Mesenchymal stem cell (in vitro differentiated cells and primary cell): Measurements from ENCODE around the gene SPOPL.
"Not testable (repeated sequence)": the region's sequence is repeated elsewhere in the genome, so short reads cannot be mapped to it uniquely, and the experiment has no call there.

ENCODE experiments used
- DNase-seq: peaks from one replicate; pipeline ENCODE4 v3.0.0-alpha.2; 2013
- H2AFZ ChIP-seq: one replicate; pipeline ENCODE4 v1.6.1; 2013; ENCODE audit warnings: low read depth, mild to moderate bottlenecking, control low read depth, inconsistent platforms, low read length, moderate library complexity
- H2AK5ac ChIP-seq: 2 replicates; pipeline ENCODE4 v1.6.1; 2013; ENCODE audit warnings: low read length, moderate library complexity, mild to moderate bottlenecking, inconsistent platforms; ENCODE audit not compliant: severe bottlenecking
- H2BK120ac ChIP-seq: one replicate; pipeline ENCODE4 v1.6.1; 2013; ENCODE audit warnings: low read depth, mild to moderate bottlenecking, inconsistent platforms, low read length, moderate library complexity
- H2BK12ac ChIP-seq, 2 experiments: one replicate each; pipeline ENCODE4 v1.6.1; 2013; ENCODE audit warnings: inconsistent platforms in 2 of 2, low read length in 2 of 2, mild to moderate bottlenecking in 2 of 2, moderate library complexity in 2 of 2, control low read depth in 1 of 2
- H2BK15ac ChIP-seq: one replicate; pipeline ENCODE4 v1.6.1; 2013; ENCODE audit warnings: mild to moderate bottlenecking, low read depth, inconsistent platforms; ENCODE audit not compliant: poor library complexity, severe bottlenecking
- H2BK5ac ChIP-seq: 2 replicates; pipeline ENCODE4 v1.6.1; 2013; ENCODE audit warnings: low read depth, mild to moderate bottlenecking, low read length, control low read depth, inconsistent platforms; ENCODE audit not compliant: poor library complexity, severe bottlenecking
- H3K14ac ChIP-seq, 2 experiments: one replicate each; pipeline ENCODE4 v1.6.1; 2013; ENCODE audit warnings: inconsistent platforms in 2 of 2, low read length in 2 of 2, control low read depth in 1 of 2, mild to moderate bottlenecking in 1 of 2, moderate library complexity in 1 of 2
- H3K18ac ChIP-seq, 2 experiments: one replicate each; pipeline ENCODE4 v1.6.1; 2013; ENCODE audit warnings: inconsistent platforms in 2 of 2, low read length in 2 of 2, control low read depth in 1 of 2, low read depth in 1 of 2, mild to moderate bottlenecking in 1 of 2
- H3K23ac ChIP-seq, 2 experiments: one replicate each; pipeline ENCODE4 v1.6.1; 2013; ENCODE audit warnings: inconsistent platforms in 2 of 2, low read length in 2 of 2, mild to moderate bottlenecking in 2 of 2, moderate library complexity in 2 of 2, control low read depth in 1 of 2
- H3K27ac ChIP-seq: 2 replicates; pipeline ENCODE4 v1.5.1; 2013; ENCODE audit warnings: mild to moderate bottlenecking, moderate library complexity, low read length, control low read depth, inconsistent platforms; ENCODE audit not compliant: poor library complexity, severe bottlenecking
- H3K27me3 ChIP-seq, 2 experiments: 2 replicates each; pipeline versions ENCODE4 v1.6.1 to v1.7.0; 2013; ENCODE audit warnings: low read length in 2 of 2, mild to moderate bottlenecking in 2 of 2, moderate library complexity in 2 of 2, control low read depth in 1 of 2, inconsistent platforms in 1 of 2; ENCODE audit not compliant: control insufficient read depth in 1 of 2, insufficient read depth in 1 of 2
- H3K36me3 ChIP-seq, 2 experiments: 2 replicates each; pipeline versions ENCODE4 v1.6.1 to v1.7.0; 2013; ENCODE audit warnings: low read length in 2 of 2, control low read depth in 1 of 2, inconsistent platforms in 1 of 2, low read depth in 1 of 2, mild to moderate bottlenecking in 1 of 2; ENCODE audit not compliant: insufficient read depth in 2 of 2, control insufficient read depth in 1 of 2
- H3K4ac ChIP-seq, 2 experiments: one replicate each; pipeline ENCODE4 v1.6.1; 2013; ENCODE audit warnings: inconsistent platforms in 2 of 2, low read length in 2 of 2, mild to moderate bottlenecking in 2 of 2, moderate library complexity in 2 of 2, control low read depth in 1 of 2, low read depth in 1 of 2
- H3K4me1 ChIP-seq: 2 replicates; pipeline ENCODE4 v1.6.1; 2013; ENCODE audit warnings: low read depth, low read length, control low read depth; ENCODE audit not compliant: control insufficient read depth, insufficient read depth
- H3K4me2 ChIP-seq: 2 replicates; pipeline ENCODE4 v1.6.1; 2013; ENCODE audit warnings: low read length, mild to moderate bottlenecking, inconsistent platforms; ENCODE audit not compliant: poor library complexity, severe bottlenecking
- H3K4me3 ChIP-seq, 2 experiments: 2 replicates each; pipeline versions ENCODE4 v1.5.1 to v1.7.0; 2013; ENCODE audit warnings: low read length in 2 of 2, mild to moderate bottlenecking in 2 of 2, control low read depth in 1 of 2, low read depth in 1 of 2; ENCODE audit not compliant: insufficient read depth in 1 of 2
- H3K79me1 ChIP-seq: replicated peaks from 2 replicates; pipeline ENCODE4 v1.6.1; 2013; ENCODE audit warnings: mild to moderate bottlenecking, control low read depth, low read length, inconsistent platforms; ENCODE audit not compliant: poor library complexity, severe bottlenecking
- H3K9ac ChIP-seq: 2 replicates; pipeline ENCODE4 v1.7.0; 2013; ENCODE audit warnings: mild to moderate bottlenecking, low read length, moderate library complexity
- H3K9me3 ChIP-seq: 2 replicates; pipeline ENCODE4 v1.7.0; 2013; ENCODE audit warnings: mild to moderate bottlenecking, low read length; ENCODE audit not compliant: control insufficient read depth
- H4K8ac ChIP-seq: one replicate; pipeline ENCODE4 v1.6.1; 2013; ENCODE audit warnings: inconsistent platforms, mild to moderate bottlenecking, low read length, moderate library complexity
- H4K91ac ChIP-seq: one replicate; pipeline ENCODE4 v1.6.1; 2013; ENCODE audit warnings: mild to moderate bottlenecking, low read length, inconsistent platforms
- whole genome bisulfite sequencing: methylation state at CpG from one replicate; pipeline ENCODE4 v1.1.7; 2013; ENCODE audit warnings: mixed read lengths; 5-methylcytosine and 5-hydroxymethylcytosine counted together

The SPOPL gene

GRCh38 chr2:138522556-138522955 lies 21.0 kb downstream of the SPOPL start:
- Histone ChIP-seq H3K4me1 (no peaks in the 10 kb centered on the region), H2BK12ac (no peak overlapping the region), H2AFZ (no peak overlapping the region), H3K9me3 (no peaks in the 10 kb centered on the region), H3K79me1 (peaks cover 27% of the 10 kb centered on the region), H3K27me3 (no peaks in the 10 kb centered on the region), H3K4ac (no peak overlapping the region), H3K36me3 (peaks cover 3 to 4% of the 10 kb centered on the region in 2 experiments), H2AK5ac (no peak overlapping the region), H3K4me2 (no peak overlapping the region), H2BK15ac (no peak overlapping the region), H2BK5ac (no peak overlapping the region), H3K23ac (no peak overlapping the region), H4K8ac (no peak overlapping the region), H2BK120ac (no peak overlapping the region), H3K14ac (no peak overlapping the region), H3K27ac (no peak overlapping the region), H3K4me3 (no peak overlapping the region), H3K9ac (no peak overlapping the region), H4K91ac (no peak overlapping the region), H3K18ac (no peak overlapping the region)
- WGBS = 60% methylated on average over 1 of the region's 3 CpGs
- DNase-seq = no peak

- H2BK120ac ChIP-seq, H3K18ac ChIP-seq, H2BK5ac ChIP-seq, H3K4me3 ChIP-seq, H4K91ac ChIP-seq, H3K4me2 ChIP-seq, H3K27ac ChIP-seq, H3K4me1 ChIP-seq, H4K8ac ChIP-seq, H3K27me3 ChIP-seq, DNase-seq, H3K36me3 ChIP-seq, H2BK12ac ChIP-seq, H2BK15ac ChIP-seq, H3K14ac ChIP-seq, H3K9me3 ChIP-seq, H3K9ac ChIP-seq, H2AK5ac ChIP-seq, H3K4ac ChIP-seq, H3K23ac ChIP-seq, H2AFZ ChIP-seq: not testable (repeated sequence)
- 97% methylated on average over 6 of the region's 7 CpGs for WGBS
- peaks cover 32% of the 10 kb centered on the region for H3K79me1 ChIP-seq
These were observed 21.6 kb downstream of the SPOPL start for GRCh38 chr2:138523018-138523672.

DNA sequence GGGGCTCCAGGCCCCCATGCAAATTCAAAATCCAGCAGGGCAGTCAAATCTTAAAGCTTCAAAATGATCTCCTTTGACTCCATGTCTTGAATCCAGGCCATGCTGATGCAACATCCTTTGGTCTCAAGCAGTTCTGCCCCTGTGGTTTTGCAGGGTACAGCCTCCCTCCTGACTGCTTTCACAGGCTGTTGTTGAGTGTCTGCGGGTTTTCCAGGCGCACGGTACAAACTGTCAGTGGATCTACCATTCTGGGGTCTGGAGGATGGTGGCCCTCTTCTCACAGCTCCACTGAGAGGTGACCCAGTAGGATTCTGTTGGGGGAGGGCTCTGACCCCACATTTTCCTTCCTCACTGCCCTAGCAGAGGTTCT lies 22.1 kb downstream of the SPOPL start:
- not testable (repeated sequence) for H3K27me3 ChIP-seq, H3K14ac ChIP-seq, H3K4ac ChIP-seq, H3K4me3 ChIP-seq, DNase-seq, H4K91ac ChIP-seq, H2BK5ac ChIP-seq, H2AFZ ChIP-seq, H3K4me2 ChIP-seq, H3K18ac ChIP-seq, H3K23ac ChIP-seq, H3K9me3 ChIP-seq, H2AK5ac ChIP-seq, H3K27ac ChIP-seq, H4K8ac ChIP-seq, H2BK12ac ChIP-seq, H2BK15ac ChIP-seq, H2BK120ac ChIP-seq, H3K9ac ChIP-seq, H3K4me1 ChIP-seq, H3K36me3 ChIP-seq
- H3K79me1 ChIP-seq = peaks cover 32% of the 10 kb centered on the region
- 67% methylated on average over 3 of the region's 3 CpGs for WGBS

- DNase-seq, H3K14ac ChIP-seq, H3K9ac ChIP-seq, H2AFZ ChIP-seq, H4K91ac ChIP-seq, H2BK120ac ChIP-seq, H3K4me3 ChIP-seq, H3K27me3 ChIP-seq, H2BK15ac ChIP-seq, H2AK5ac ChIP-seq, H3K4me1 ChIP-seq, H4K8ac ChIP-seq, H3K4me2 ChIP-seq, H2BK12ac ChIP-seq, H3K36me3 ChIP-seq, H3K9me3 ChIP-seq, H2BK5ac ChIP-seq, H3K23ac ChIP-seq, H3K18ac ChIP-seq, H3K4ac ChIP-seq, H3K27ac ChIP-seq: not testable (repeated sequence)
- H3K79me1 ChIP-seq = peaks cover 33% of the 10 kb centered on the region
- 97% methylated on average over 1 of the region's 1 CpG for WGBS
These were observed 22.8 kb downstream of the SPOPL start for GRCh38 chr2:138524353-138524752.
